ENCODE measurements around the gene WDR4. TPM values are rescaled to one million over a fixed set of nuclear protein-coding genes. Genes with fewer than 3 reads are reported as not detected.

WDR4 gene
- total and polyA plus RNA-seq, 2 of the 4 experiments (the other 2 are of a cell fraction): 11.3 to 20.8 TPM

DNA sequence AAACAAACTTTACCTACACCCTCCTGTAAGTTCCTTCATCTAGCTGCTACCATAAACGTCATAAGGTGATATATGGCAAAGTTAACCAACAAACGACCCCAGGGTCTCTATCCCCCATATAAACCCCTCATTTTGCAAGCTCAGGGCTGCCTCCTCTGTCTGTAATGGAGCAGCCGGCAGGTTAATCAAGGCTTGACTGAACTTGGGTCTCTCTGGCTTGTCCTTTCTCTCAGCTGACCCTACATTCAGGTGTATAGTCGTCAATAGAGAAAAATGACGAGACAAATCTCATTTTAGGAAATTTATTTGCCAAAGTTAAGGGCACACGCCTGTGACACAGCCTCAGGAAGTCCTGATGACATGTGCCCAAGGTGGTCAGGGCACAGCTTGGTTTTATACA is 67.4 kb downstream of the WDR4 start:
- no peak overlapping the region for H2AFZ ChIP-seq (replicated peaks; ENCODE audit: low read length, poor library complexity)
- in situ Hi-C loops (cut with MboI; ENCODE audit: low sequenced_read_pairs): no loop called here
- intact Hi-C loops (cut with micrococcal nuclease): loop anchor here (10.0 kb wide), 2 partner anchors 157 to 667 kb away; partner anchors contain the start of gene PDE9A

More for the DNA sequence above, 67.4 kb downstream of the WDR4 start:
- Histone ChIP-seq H2AK9ac (replicated peaks; ENCODE audit: low read depth, low read length, poor library complexity) (no peak overlapping the region), H3K9me3 (ENCODE audit: control insufficient read depth, insufficient read depth, low read length) (peaks cover 3% of the 10 kb centered on the region; the same call in 1 of the 2 replicates), H3K4me3 (ENCODE audit: insufficient read depth, low read depth, low read length) (no peak overlapping the region), H3K4ac (ENCODE audit: low read depth, low read length) (no peak overlapping the region), H2BK20ac (ENCODE audit: low read depth, low read length) (no peak overlapping the region), H3K4me2 (ENCODE audit: low read depth, low read length) (no peak overlapping the region), H3K9ac (ENCODE audit: low read depth, low read length) (no peak overlapping the region), H4K8ac (ENCODE audit: low read depth in 2 of 2, low read length in 2 of 2) (no peak overlapping the region), H2BK15ac (ENCODE audit: low read depth, low read length) (no peak overlapping the region), H3K14ac (replicated peaks; ENCODE audit: low read depth, low read length) (no peak overlapping the region), H3K4me1 (ENCODE audit: control insufficient read depth, insufficient read depth, low read length) (no peaks in the 10 kb centered on the region), H3K9me1 (ENCODE audit: insufficient read depth, low read length) (peaks cover 3% of the 10 kb centered on the region; the same call in 1 of the 2 replicates), H3K23ac (ENCODE audit: low read depth, low read length) (no peak overlapping the region), H3K27me3 (ENCODE audit: control insufficient read depth, insufficient read depth, low read length) (peaks cover 25% of the 10 kb centered on the region), H3K36me3 (ENCODE audit: control insufficient read depth, insufficient read depth, low read length) (no peaks in the 10 kb centered on the region), H3K79me1 (ENCODE audit: low read depth in 1 of 2, low read length in 2 of 2) (no peaks in the 10 kb centered on the region), H3K27ac (ENCODE audit: insufficient read depth, low read length) (no peak overlapping the region), H4K20me1 (ENCODE audit: insufficient read depth, low read length) (no peaks in the 10 kb centered on the region), H2BK5ac (ENCODE audit: low read depth, low read length, poor library complexity, severe bottlenecking) (no peak overlapping the region), H4K5ac (ENCODE audit: low read depth, low read length) (no peak overlapping the region), H2AK5ac (ENCODE audit: low read depth, low read length) (no peak overlapping the region), H3K56ac (ENCODE audit: extremely low read depth, insufficient read depth, low read length) (no peak overlapping the region), H4K91ac (ENCODE audit: insufficient read depth, low read depth, low read length) (no peak overlapping the region), H3K18ac (ENCODE audit: low read depth, low read length) (no peak overlapping the region), H2BK120ac (ENCODE audit: low read depth, low read length) (no peak overlapping the region)
- WGBS, 2 experiments (ENCODE audit: extremely low coverage in 2 of 2, insufficient read length in 1 of 2): no CpG with 5 or more reads among the region's 6 CpGs
- TF ChIP-seq BHLHE40 (IDR thresholded peaks at IDR 0.05; ENCODE audit: low read depth, low read length) (no peak), CEBPB (IDR thresholded peaks at IDR 0.05; ENCODE audit: low read depth, low read length) (no peak), SMC3 (IDR thresholded peaks at IDR 0.05; ENCODE audit: low read depth, low read length) (no peak), CHD1 (IDR thresholded peaks at IDR 0.05; ENCODE audit: low read depth, low read length) (no peak), MAFK (IDR thresholded peaks at IDR 0.05; ENCODE audit: low read depth, low read length) (no peak), FOS (IDR thresholded peaks at IDR 0.05; ENCODE audit: low read depth, low read length) (no peak), RCOR1 (IDR thresholded peaks at IDR 0.05; ENCODE audit: insufficient replicate concordance, low read length) (no peak), RAD21 (IDR thresholded peaks at IDR 0.05; ENCODE audit: low read length) (no peak), MXI1 (IDR thresholded peaks at IDR 0.05; ENCODE audit: borderline replicate concordance, low read depth, low read length) (no peak), POLR2A (IDR thresholded peaks at IDR 0.05; ENCODE audit: low read depth, low read length) (no peak)
- TF ChIP-seq, protein P1, sequence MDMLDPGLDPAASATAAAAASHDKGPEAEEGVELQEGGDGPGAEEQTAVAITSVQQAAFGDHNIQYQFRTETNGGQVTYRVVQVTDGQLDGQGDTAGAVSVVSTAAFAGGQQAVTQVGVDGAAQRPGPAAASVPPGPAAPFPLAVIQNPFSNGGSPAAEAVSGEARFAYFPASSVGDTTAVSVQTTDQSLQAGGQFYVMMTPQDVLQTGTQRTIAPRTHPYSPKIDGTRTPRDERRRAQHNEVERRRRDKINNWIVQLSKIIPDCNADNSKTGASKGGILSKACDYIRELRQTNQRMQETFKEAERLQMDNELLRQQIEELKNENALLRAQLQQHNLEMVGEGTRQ (IDR thresholded peaks at IDR 0.05; ENCODE audit: low read depth, low read length): no peak
- TF ChIP-seq, protein P2, sequence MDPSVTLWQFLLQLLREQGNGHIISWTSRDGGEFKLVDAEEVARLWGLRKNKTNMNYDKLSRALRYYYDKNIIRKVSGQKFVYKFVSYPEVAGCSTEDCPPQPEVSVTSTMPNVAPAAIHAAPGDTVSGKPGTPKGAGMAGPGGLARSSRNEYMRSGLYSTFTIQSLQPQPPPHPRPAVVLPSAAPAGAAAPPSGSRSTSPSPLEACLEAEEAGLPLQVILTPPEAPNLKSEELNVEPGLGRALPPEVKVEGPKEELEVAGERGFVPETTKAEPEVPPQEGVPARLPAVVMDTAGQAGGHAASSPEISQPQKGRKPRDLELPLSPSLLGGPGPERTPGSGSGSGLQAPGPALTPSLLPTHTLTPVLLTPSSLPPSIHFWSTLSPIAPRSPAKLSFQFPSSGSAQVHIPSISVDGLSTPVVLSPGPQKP (IDR thresholded peaks at IDR 0.05; ENCODE audit: borderline replicate concordance, low read depth, low read length): no peak
- no peak for DNase-seq
- dilution Hi-C loops (cut with HindIII; ENCODE audit: low sequenced_read_pairs, unreplicated experiment): no loop called here
- ChIA-PET POLR2A (ENCODE audit: unreplicated experiment) (no interaction called here), CTCF (no interaction called here)
- no peak for ATAC-seq (ENCODE audit: low read depth)
- BruUV-seq (replicated peaks): no TSS peak
